ENCODE data around the gene BRCC3.

The BRCC3 gene

DNA sequence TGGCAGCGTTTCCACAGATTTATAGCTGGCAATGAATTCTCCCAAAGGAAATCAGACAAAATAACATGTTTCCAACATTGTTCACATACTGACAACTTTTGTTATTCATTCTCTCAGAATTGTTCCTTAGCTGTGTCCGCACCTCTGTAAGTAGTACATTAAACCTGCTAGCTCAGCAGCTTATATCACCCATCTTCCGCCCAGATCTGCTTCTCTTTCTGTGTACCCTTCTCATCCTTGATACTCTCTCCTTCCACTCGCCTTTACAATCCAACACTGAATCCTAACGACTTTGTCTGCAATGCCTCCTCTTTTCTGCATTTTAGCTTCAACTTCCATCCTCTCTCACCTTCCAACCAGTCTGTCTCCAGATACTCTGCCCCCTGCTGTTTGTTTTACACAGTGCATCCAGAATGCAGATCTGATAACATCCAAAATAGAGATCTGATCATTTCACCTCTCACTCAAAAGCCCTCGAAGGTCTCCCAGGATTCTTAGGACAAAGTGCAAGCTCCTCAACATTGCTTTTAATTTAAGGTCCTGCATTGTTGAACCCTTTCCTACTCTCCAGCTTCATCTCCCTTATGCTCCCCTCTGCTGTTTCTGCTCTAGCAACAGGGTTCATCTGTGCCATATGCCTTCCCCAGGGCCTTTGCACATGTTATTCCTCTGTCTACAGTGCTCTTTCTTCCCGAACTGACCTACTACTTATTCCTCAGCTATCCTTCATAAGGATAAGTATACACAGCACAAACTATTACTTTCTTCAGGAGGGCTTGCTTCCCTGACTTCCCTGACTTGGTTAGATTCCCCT lies 77.6 kb downstream of the BRCC3 start:
- peak; percentile 0 for TF ChIP-seq CTCF (IDR thresholded peaks at IDR 0.05; ENCODE audit: insufficient read depth, low read length)
- TF ChIP-seq, protein P1, sequence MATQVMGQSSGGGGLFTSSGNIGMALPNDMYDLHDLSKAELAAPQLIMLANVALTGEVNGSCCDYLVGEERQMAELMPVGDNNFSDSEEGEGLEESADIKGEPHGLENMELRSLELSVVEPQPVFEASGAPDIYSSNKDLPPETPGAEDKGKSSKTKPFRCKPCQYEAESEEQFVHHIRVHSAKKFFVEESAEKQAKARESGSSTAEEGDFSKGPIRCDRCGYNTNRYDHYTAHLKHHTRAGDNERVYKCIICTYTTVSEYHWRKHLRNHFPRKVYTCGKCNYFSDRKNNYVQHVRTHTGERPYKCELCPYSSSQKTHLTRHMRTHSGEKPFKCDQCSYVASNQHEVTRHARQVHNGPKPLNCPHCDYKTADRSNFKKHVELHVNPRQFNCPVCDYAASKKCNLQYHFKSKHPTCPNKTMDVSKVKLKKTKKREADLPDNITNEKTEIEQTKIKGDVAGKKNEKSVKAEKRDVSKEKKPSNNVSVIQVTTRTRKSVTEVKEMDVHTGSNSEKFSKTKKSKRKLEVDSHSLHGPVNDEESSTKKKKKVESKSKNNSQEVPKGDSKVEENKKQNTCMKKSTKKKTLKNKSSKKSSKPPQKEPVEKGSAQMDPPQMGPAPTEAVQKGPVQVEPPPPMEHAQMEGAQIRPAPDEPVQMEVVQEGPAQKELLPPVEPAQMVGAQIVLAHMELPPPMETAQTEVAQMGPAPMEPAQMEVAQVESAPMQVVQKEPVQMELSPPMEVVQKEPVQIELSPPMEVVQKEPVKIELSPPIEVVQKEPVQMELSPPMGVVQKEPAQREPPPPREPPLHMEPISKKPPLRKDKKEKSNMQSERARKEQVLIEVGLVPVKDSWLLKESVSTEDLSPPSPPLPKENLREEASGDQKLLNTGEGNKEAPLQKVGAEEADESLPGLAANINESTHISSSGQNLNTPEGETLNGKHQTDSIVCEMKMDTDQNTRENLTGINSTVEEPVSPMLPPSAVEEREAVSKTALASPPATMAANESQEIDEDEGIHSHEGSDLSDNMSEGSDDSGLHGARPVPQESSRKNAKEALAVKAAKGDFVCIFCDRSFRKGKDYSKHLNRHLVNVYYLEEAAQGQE (IDR thresholded peaks at IDR 0.05; ENCODE audit: insufficient replicate concordance, low read depth) = no peak
- no peak overlapping the region for H3K27ac ChIP-seq (replicated peaks)
- peak in 1 of 2 experiments; percentile 26 for DNase-seq (ENCODE audit: low read depth in 1 of 2, low spot score in 1 of 2)
- H3K27me3 ChIP-seq (ENCODE audit: insufficient read depth, poor library complexity, severe bottlenecking) = no peaks in the 10 kb centered on the region
- H3K4me3 ChIP-seq (replicated peaks; ENCODE audit: insufficient read depth, low read length) = no peak overlapping the region

DNA sequence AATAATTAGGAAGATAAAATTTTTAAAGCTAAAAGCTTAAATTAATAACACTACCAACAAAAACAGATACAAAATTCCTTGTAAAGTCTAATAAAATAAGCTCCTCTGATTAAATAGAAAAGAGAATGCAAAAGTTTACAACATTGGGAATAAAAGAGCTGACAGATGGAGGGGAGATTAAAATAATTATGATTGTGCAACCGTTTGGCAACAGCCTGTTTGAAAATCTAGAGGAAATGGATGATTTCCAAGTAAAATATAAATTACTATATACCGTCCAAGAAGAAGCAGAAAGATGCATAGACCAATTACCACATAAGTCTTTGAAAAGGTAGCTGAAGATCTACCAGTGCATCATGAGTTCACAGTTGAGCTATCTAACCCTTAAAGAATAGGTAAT lies 98.6 kb downstream of the BRCC3 start:
- TF ChIP-seq CTCF (IDR thresholded peaks at IDR 0.05; ENCODE audit: insufficient read depth, low read length) (no peak), GABPA (IDR thresholded peaks at IDR 0.05; ENCODE audit: low read depth) (no peak), SPI1 (IDR thresholded peaks at IDR 0.05; ENCODE audit: borderline replicate concordance, low read depth) (no peak)
- DNase-seq (ENCODE audit: low read depth in 1 of 2, low spot score in 1 of 2) = no peak
- H3K27me3 ChIP-seq (ENCODE audit: insufficient read depth, poor library complexity, severe bottlenecking) = no peaks in the 10 kb centered on the region
- no peak overlapping the region for H3K27ac ChIP-seq (replicated peaks)
- H3K4me3 ChIP-seq (replicated peaks; ENCODE audit: insufficient read depth, low read length) = no peak overlapping the region

Data from HL-60 (cell line).